Neural progenitor cell (in vitro differentiated cells): ENCODE data around the gene TMEM145. TPM values are rescaled to one million over a fixed set of nuclear protein-coding genes. Genes with fewer than 3 reads are reported as not detected.
A peak's percentile ranks its signal among the peaks of the same experiment; 100 is the strongest.

ENCODE experiments used
- DNase-seq: peaks from one replicate; pipeline ENCODE4 v3.0.0-alpha.2; 2016; ENCODE audit warnings: low spot score
- H2AFZ ChIP-seq: fragments of 200-600 bp; sonication (generic); replicated peaks from 2 replicates; pipeline ENCODE4 v1.6.1; 2016; ENCODE audit warnings: antibody characterized with exemption
- H3F3A ChIP-seq: fragments of 200-600 bp; sonication (generic); 2 replicates; pipeline ENCODE4 v1.6.1; 2016; ENCODE audit warnings: antibody characterized with exemption, low read depth
- H3K27ac ChIP-seq: fragments of 200-600 bp; sonication (generic); 2 replicates; pipeline ENCODE4 v1.5.1; 2016; ENCODE audit warnings: mild to moderate bottlenecking
- H3K27me3 ChIP-seq: fragments of 200-600 bp; sonication (generic); 2 replicates; pipeline ENCODE4 v1.6.1; 2016; ENCODE audit warnings: mild to moderate bottlenecking, moderate library complexity
- H3K36me3 ChIP-seq: fragments of 200-600 bp; sonication (generic); 2 replicates; pipeline ENCODE4 v1.5.1; 2016
- H3K4me1 ChIP-seq: fragments of 200-600 bp; sonication (generic); 2 replicates; pipeline ENCODE4 v1.6.1; 2016; ENCODE audit warnings: mixed run types
- H3K4me2 ChIP-seq: fragments of 200-600 bp; sonication (generic); 2 replicates; pipeline ENCODE4 v1.6.1; 2016
- H3K4me3 ChIP-seq: fragments of 200-600 bp; sonication (generic); 2 replicates; pipeline ENCODE4 v1.5.1; 2016
- H3K79me2 ChIP-seq: fragments of 200-600 bp; sonication (generic); 2 replicates; pipeline ENCODE4 v1.6.1; 2016; ENCODE audit warnings: low read depth
- H3K9ac ChIP-seq: fragments of 200-600 bp; sonication (generic); 2 replicates; pipeline ENCODE4 v1.6.1; 2016
- H3K9me3 ChIP-seq: fragments of 200-600 bp; sonication (generic); 2 replicates; pipeline ENCODE4 v1.5.1; 2016; ENCODE audit warnings: low read depth
- H4K20me1 ChIP-seq: fragments of 200-600 bp; sonication (generic); 2 replicates; pipeline ENCODE4 v1.6.1; 2016; ENCODE audit warnings: low read depth
- H3K27ac Mint-ChIP-seq: 3 replicates; pipeline ENCODE4 v1.8.0; 2021; ENCODE audit warnings: mixed read lengths
- H3K27me3 Mint-ChIP-seq: 2 replicates; pipeline ENCODE4 v1.8.0; 2022; ENCODE audit warnings: low read depth, mild to moderate bottlenecking, inconsistent platforms, moderate library complexity, mixed read lengths; ENCODE audit not compliant: insufficient read depth
- H3K36me3 Mint-ChIP-seq: 3 replicates; pipeline ENCODE4 v1.8.0; 2021; ENCODE audit warnings: mixed read lengths
- H3K4me1 Mint-ChIP-seq: 3 replicates; pipeline ENCODE4 v1.8.0; 2021; ENCODE audit warnings: mixed read lengths
- H3K4me3 Mint-ChIP-seq: 3 replicates; pipeline ENCODE4 v1.8.0; 2021; ENCODE audit warnings: mild to moderate bottlenecking, moderate library complexity, mixed read lengths
- H3K9me3 Mint-ChIP-seq: 3 replicates; pipeline ENCODE4 v1.8.0; 2020; ENCODE audit warnings: mixed read lengths
- CTCF ChIP-seq: fragments of 200-600 bp; sonication (generic); IDR thresholded peaks from 2 replicates; pipeline ENCODE4 v1.5.1; 2017; ENCODE audit warnings: antibody characterized with exemption, mild to moderate bottlenecking
- EZH2 ChIP-seq: fragments of 200-600 bp; sonication (generic); IDR thresholded peaks from 2 replicates; pipeline ENCODE4 v1.6.1; 2017; ENCODE audit warnings: antibody characterized with exemption, mild to moderate bottlenecking, moderate library complexity
- EZH2phosphoT487 ChIP-seq: fragments of 200-600 bp; sonication (generic); IDR thresholded peaks from 2 replicates; pipeline ENCODE4 v1.6.1; 2017; ENCODE audit warnings: antibody characterized with exemption
- total RNA-seq: library from RNA; depleted of rRNA; stranded (reverse); fragments of >200 nt; gene quantifications from 2 replicates; pipeline ENCODE4 v1.2.3, GENCODE V29; 2015; ENCODE audit warnings: low replicate concordance

Gene TMEM145
- total RNA-seq, 1 donor from 2014 or later = 6.6 TPM

- Mint-ChIP-seq H3K27ac (peak overlapping the region; percentile 42), H3K27me3 (peaks cover 5% of the 10 kb centered on the region), H3K4me3 (no peak overlapping the region), H3K36me3 (peaks cover 8% of the 10 kb centered on the region), H3K9me3 (no peaks in the 10 kb centered on the region), H3K4me1 (peaks cover 27% of the 10 kb centered on the region)
- no peak overlapping the region for H2AFZ ChIP-seq
- H3K27me3 ChIP-seq = no peaks in the 10 kb centered on the region
- TF ChIP-seq EZH2phosphoT487 = no peak
- TF ChIP-seq EZH2 = no peak
- TF ChIP-seq CTCF = no peak
- no peak for DNase-seq
- peaks cover 4% of the 10 kb centered on the region for H4K20me1 ChIP-seq
- peaks cover 24% of the 10 kb centered on the region for H3F3A ChIP-seq
- no peak overlapping the region for H3K4me2 ChIP-seq
- H3K27ac ChIP-seq = no peak overlapping the region
- H3K4me1 ChIP-seq = peaks cover 14% of the 10 kb centered on the region
- H3K4me3 ChIP-seq = no peak overlapping the region
- no peaks in the 10 kb centered on the region for H3K9me3 ChIP-seq
- H3K36me3 ChIP-seq = no peaks in the 10 kb centered on the region
- peaks cover 9% of the 10 kb centered on the region for H3K79me2 ChIP-seq
- no peak overlapping the region for H3K9ac ChIP-seq
Measured at GRCh38 chr19:42276284-42276683, 36.8 kb upstream of the TMEM145 start.

- H3K79me2 ChIP-seq = peaks cover 9% of the 10 kb centered on the region
Measured at GRCh38 chr19:42276821-42277220, 36.3 kb upstream of the TMEM145 start.

GRCh38 chr19:42277821-42278451 is 35.2 kb upstream of the TMEM145 start:
- peaks cover 31% of the 10 kb centered on the region for H3K4me1 ChIP-seq
- H3K79me2 ChIP-seq = peaks cover 9% of the 10 kb centered on the region
- H2AFZ ChIP-seq = no peak overlapping the region
- no peak overlapping the region for H3K27ac ChIP-seq
- H3K4me2 ChIP-seq = no peak overlapping the region
- H3K4me3 ChIP-seq = no peak overlapping the region
- H3K9ac ChIP-seq = no peak overlapping the region
- no peak for DNase-seq
- Mint-ChIP-seq H3K27ac (no peak overlapping the region), H3K27me3 (peaks cover 10% of the 10 kb centered on the region), H3K36me3 (peaks cover 8% of the 10 kb centered on the region), H3K4me3 (no peak overlapping the region), H3K4me1 (peaks cover 39% of the 10 kb centered on the region), H3K9me3 (no peaks in the 10 kb centered on the region)
- no peaks in the 10 kb centered on the region for H3K27me3 ChIP-seq
- no peaks in the 10 kb centered on the region for H3K36me3 ChIP-seq
- no peak for TF ChIP-seq EZH2
- TF ChIP-seq EZH2phosphoT487 = no peak
- TF ChIP-seq CTCF = no peak
- H3K9me3 ChIP-seq = no peaks in the 10 kb centered on the region
- H4K20me1 ChIP-seq = peaks cover 4% of the 10 kb centered on the region
- H3F3A ChIP-seq = peaks cover 41% of the 10 kb centered on the region

More at GRCh38 chr19:42276821-42277220, 36.3 kb upstream of the TMEM145 start:
- TF ChIP-seq EZH2 = no peak
- no peak for TF ChIP-seq EZH2phosphoT487
- no peak for TF ChIP-seq CTCF
- no peak overlapping the region for H3K4me2 ChIP-seq
- H3K4me3 Mint-ChIP-seq = no peak overlapping the region
- H3K27ac Mint-ChIP-seq = no peak overlapping the region
- H3F3A ChIP-seq = peaks cover 30% of the 10 kb centered on the region
- H3K27me3 Mint-ChIP-seq = peaks cover 8% of the 10 kb centered on the region
- H3K36me3 ChIP-seq = no peaks in the 10 kb centered on the region
- H3K27ac ChIP-seq = no peak overlapping the region
- peaks cover 20% of the 10 kb centered on the region for H3K4me1 ChIP-seq
- no peaks in the 10 kb centered on the region for H3K9me3 ChIP-seq
- H2AFZ ChIP-seq = no peak overlapping the region
- H3K36me3 Mint-ChIP-seq = peaks cover 8% of the 10 kb centered on the region
- H3K4me3 ChIP-seq = no peak overlapping the region
- H3K27me3 ChIP-seq = no peaks in the 10 kb centered on the region
- H3K4me1 Mint-ChIP-seq = peaks cover 30% of the 10 kb centered on the region
- H3K9me3 Mint-ChIP-seq = no peaks in the 10 kb centered on the region
- peaks cover 4% of the 10 kb centered on the region for H4K20me1 ChIP-seq
- no peak overlapping the region for H3K9ac ChIP-seq
- DNase-seq = no peak
